Activated CD8-positive, alpha-beta T cell treated with anti-CD3 and anti-CD28 coated beads for 36 hours (primary cell): ENCODE measurements around the gene SKAP1. TPM values are rescaled to one million over a fixed set of nuclear protein-coding genes. Genes with fewer than 3 reads are reported as not detected.

Source experiments
- ATAC-seq: fragments of 200-7000 bp; cut with Tn5 transposase; one replicate; pipeline ENCODE4 v1.10.0; 2021; ENCODE audit warnings: mild to moderate bottlenecking, moderate library complexity
- CTCF ChIA-PET: fragments of 350-600 bp; sonication (Branson Sonifier 250); formaldehyde crosslinking; loops from one replicate; lab custom pipeline; 2021; ENCODE audit warnings: antibody characterized with exemption; lab: Charles Lee
- POLR2A ChIA-PET: fragments of 350-600 bp; sonication (Branson Sonifier 250); formaldehyde crosslinking; loops from one replicate; lab custom pipeline; 2021; ENCODE audit warnings: antibody characterized with exemption; lab: Charles Lee
- DNase-seq: peaks from one replicate; pipeline ENCODE4 v3.0.0-alpha.2; 2020
- H3K27ac Mint-ChIP-seq: one replicate; pipeline ENCODE4 v1.8.0; 2021; ENCODE audit warnings: mild to moderate bottlenecking, mixed read lengths
- H3K27me3 Mint-ChIP-seq: one replicate; pipeline ENCODE4 v1.8.0; 2021; ENCODE audit warnings: mixed read lengths
- H3K36me3 Mint-ChIP-seq: one replicate; pipeline ENCODE4 v1.8.0; 2021; ENCODE audit warnings: low read depth, mixed read lengths
- H3K4me1 Mint-ChIP-seq: one replicate; pipeline ENCODE4 v1.8.0; 2021; ENCODE audit warnings: low read depth, mixed read lengths
- H3K4me3 Mint-ChIP-seq: one replicate; pipeline ENCODE4 v1.8.0; 2021; ENCODE audit warnings: mild to moderate bottlenecking, moderate library complexity, mixed read lengths
- H3K9me3 Mint-ChIP-seq: one replicate; pipeline ENCODE4 v1.8.0; 2021; ENCODE audit warnings: mixed read lengths
- CTCF ChIP-seq: fragments of 200-600 bp; IDR thresholded peaks from one replicate; pipeline ENCODE4 v1.8.0; 2022; ENCODE audit warnings: antibody characterized with exemption, mild to moderate bottlenecking
- intact Hi-C: fragments of 100-400 bp; cut with micrococcal nuclease; formaldehyde crosslinking; loops from one replicate; pipeline ENCODE4 v1.10.0; 2022
- total RNA-seq, 2 experiments: library from RNA; stranded (reverse); gene quantifications; one replicate each; pipeline ENCODE4 v1.2.3, GENCODE V29; 2021

SKAP1 gene
- total RNA-seq, 2 experiments from 2014 or later = 73.9 to 81.3 TPM

- DNase-seq (no peak), ATAC-seq (no peak)
- CTCF ChIA-PET = interaction anchor here (1.0 to 3.0 kb wide), 3 partner anchors 13 to 108 kb away, joined by 3 to 17 read pairs (median 3); no protein-coding TSS in a partner anchor
- peak overlapping the region; percentile 90 for H3K27ac Mint-ChIP-seq
- H3K27me3 Mint-ChIP-seq = no peaks in the 10 kb centered on the region
- no peak overlapping the region for H3K4me3 Mint-ChIP-seq
- H3K9me3 Mint-ChIP-seq = peaks cover 8% of the 10 kb centered on the region
- TF ChIP-seq CTCF = no peak
- intact Hi-C loops = no loop called here
- POLR2A ChIA-PET = interaction anchor here (1.4 to 7.7 kb wide), 3 partner anchors 10 to 58 kb away, joined by 3 to 58 read pairs (median 9); no protein-coding TSS in a partner anchor
- peaks cover 12% of the 10 kb centered on the region for H3K36me3 Mint-ChIP-seq
- peaks cover 75% of the 10 kb centered on the region for H3K4me1 Mint-ChIP-seq
Observed at GRCh38 chr17:48443712-48444111, 13.7 kb upstream of the SKAP1 start.

GRCh38 chr17:48442819-48443218 lies 12.8 kb upstream of the SKAP1 start:
- Mint-ChIP-seq H3K36me3 (peaks cover 12% of the 10 kb centered on the region), H3K27ac (peak overlapping the region; percentile 97), H3K4me3 (peak overlapping the region; percentile 15), H3K4me1 (peaks cover 82% of the 10 kb centered on the region), H3K27me3 (no peaks in the 10 kb centered on the region), H3K9me3 (peaks cover 8% of the 10 kb centered on the region)
- ChIA-PET POLR2A (interaction anchor here (0.8 to 7.7 kb wide), 3 partner anchors 9 to 30 kb away, joined by 3 to 58 read pairs (median 5); no protein-coding TSS in a partner anchor), CTCF (interaction anchor here (0.9 to 1.2 kb wide), 3 partner anchors 9 to 150 kb away, joined by 3 to 4 read pairs (median 4); partner anchors contain the start of gene HOXB5)
- DNase-seq (no peak), ATAC-seq (no peak)
- no peak for TF ChIP-seq CTCF
- intact Hi-C loops = no loop called here

- Mint-ChIP-seq H3K36me3 (peaks cover 12% of the 10 kb centered on the region), H3K9me3 (peaks cover 8% of the 10 kb centered on the region), H3K4me3 (peak overlapping the region; percentile 50), H3K27ac (peak overlapping the region; percentile 97), H3K27me3 (no peaks in the 10 kb centered on the region), H3K4me1 (peaks cover 90% of the 10 kb centered on the region)
- DNase-seq = no peak
- POLR2A ChIA-PET = interaction anchor here (0.8 to 7.7 kb wide), 5 partner anchors 8 to 23 kb away, joined by 3 to 58 read pairs (median 5); partner anchors contain the start of gene SKAP1
- CTCF ChIA-PET = interaction anchor here (0.9 to 3.5 kb wide), 6 partner anchors 10 to 151 kb away, joined by 3 to 28 read pairs (median 4); partner anchors contain the start of gene HOXB5
- ATAC-seq = no peak
- intact Hi-C loops = no loop called here
- TF ChIP-seq CTCF = no peak
Observed at GRCh38 chr17:48441862-48442261, 11.8 kb upstream of the SKAP1 start.

GRCh38 chr17:48441231-48441711 lies 11.3 kb upstream of the SKAP1 start:
- peaks cover 12% of the 10 kb centered on the region for H3K36me3 Mint-ChIP-seq
- TF ChIP-seq CTCF = no peak
- ATAC-seq (peak; percentile 63), DNase-seq (peak; percentile 60)
- H3K27me3 Mint-ChIP-seq = no peaks in the 10 kb centered on the region
- H3K9me3 Mint-ChIP-seq = peaks cover 8% of the 10 kb centered on the region
- CTCF ChIA-PET = interaction anchor here (0.7 to 3.5 kb wide), 5 partner anchors 12 to 90 kb away, joined by 3 to 28 read pairs (median 4); no protein-coding TSS in a partner anchor
- peak overlapping the region; percentile 50 for H3K4me3 Mint-ChIP-seq
- POLR2A ChIA-PET = interaction anchor here (1.0 to 7.7 kb wide), 5 partner anchors 8 to 32 kb away, joined by 3 to 58 read pairs (median 3); partner anchors contain the start of gene SKAP1
- H3K27ac Mint-ChIP-seq = peak overlapping the region; percentile 97
- peaks cover 90% of the 10 kb centered on the region for H3K4me1 Mint-ChIP-seq
- intact Hi-C loops = no loop called here

- peaks cover 8% of the 10 kb centered on the region for H3K9me3 Mint-ChIP-seq
- peak overlapping the region; percentile 50 for H3K4me3 Mint-ChIP-seq
- TF ChIP-seq CTCF = no peak
- H3K4me1 Mint-ChIP-seq = peaks cover 90% of the 10 kb centered on the region
- DNase-seq = no peak
- peak overlapping the region; percentile 97 for H3K27ac Mint-ChIP-seq
- intact Hi-C loops = no loop called here
- H3K36me3 Mint-ChIP-seq = peaks cover 12% of the 10 kb centered on the region
- H3K27me3 Mint-ChIP-seq = no peaks in the 10 kb centered on the region
- CTCF ChIA-PET = interaction anchor here (0.7 to 3.5 kb wide), 7 partner anchors 12 to 104 kb away, joined by 3 to 28 read pairs (median 5); no protein-coding TSS in a partner anchor
- POLR2A ChIA-PET = interaction anchor here (0.6 to 7.7 kb wide), 6 partner anchors 11 to 268 kb away, joined by 3 to 58 read pairs (median 4); partner anchors contain the start of gene SKAP1
- no peak for ATAC-seq
Observed at GRCh38 chr17:48440669-48441068, 10.7 kb upstream of the SKAP1 start.
